ENCODE data around the gene OR1K1. TPM values are rescaled to one million over a fixed set of nuclear protein-coding genes. Genes with fewer than 3 reads are reported as not detected.

Gene OR1K1
- total RNA-seq, 1 donor from 2014 or later: not detected

GRCh38 chr9:122789256-122790046 lies 10.5 kb upstream of the OR1K1 start:
- TF ChIP-seq CTCF (IDR thresholded peaks at IDR 0.05; ENCODE audit: borderline replicate concordance): no peak
- intact Hi-C loops (cut with micrococcal nuclease): no loop called here
- Histone ChIP-seq H3K27me3 (ENCODE audit: low read depth) (no peaks in the 10 kb centered on the region), H3K4me3 (no peak overlapping the region), H3K4me1 (no peaks in the 10 kb centered on the region), H3K9me3 (replicated peaks) (no peaks in the 10 kb centered on the region), H3K36me3 (no peaks in the 10 kb centered on the region), H3K27ac (replicated peaks) (no peak overlapping the region)
- DNase-seq: no peak

DNA sequence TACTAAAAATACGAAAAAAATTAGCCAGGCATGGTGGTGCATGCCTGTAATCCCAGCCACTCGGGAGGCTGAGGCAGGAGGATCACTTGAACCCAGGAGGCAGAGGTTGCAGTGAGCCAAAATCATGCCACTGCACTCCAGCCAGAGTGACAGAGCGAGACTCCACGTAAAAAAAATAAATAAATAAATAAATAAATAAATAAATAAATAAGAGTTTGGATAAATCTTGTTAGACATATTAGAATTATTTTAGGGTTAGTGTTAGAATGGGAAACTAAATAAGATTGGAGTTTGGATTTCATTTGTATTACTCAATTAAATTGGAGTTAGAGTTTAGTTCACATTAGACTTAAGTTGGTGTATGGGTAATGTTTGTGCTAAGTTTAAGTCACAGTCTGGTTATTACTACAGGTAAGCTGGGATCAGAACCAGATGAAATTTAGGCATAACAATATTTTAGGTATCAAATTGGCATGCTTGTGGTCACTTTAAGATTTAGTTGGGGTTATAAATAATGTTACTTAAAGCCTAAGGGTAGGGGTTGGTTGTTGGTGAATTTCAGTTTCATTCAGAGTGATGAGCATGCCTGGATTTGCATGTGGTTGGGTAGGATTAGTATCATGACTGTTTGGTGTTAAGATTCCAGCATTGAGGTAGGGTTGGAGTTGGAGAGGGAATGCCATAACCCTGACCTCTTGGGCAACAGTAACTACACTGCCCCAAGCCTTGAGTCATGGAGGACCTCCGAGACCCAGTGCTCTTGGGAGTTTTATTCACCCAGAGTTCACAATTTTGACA lies 7.9 kb upstream of the OR1K1 start:
- TF ChIP-seq CTCF (IDR thresholded peaks at IDR 0.05; ENCODE audit: borderline replicate concordance): no peak
- no peak overlapping the region for H3K4me3 ChIP-seq
- no peaks in the 10 kb centered on the region for H3K4me1 ChIP-seq
- no peaks in the 10 kb centered on the region for H3K9me3 ChIP-seq (replicated peaks)
- no peaks in the 10 kb centered on the region for H3K27me3 ChIP-seq (ENCODE audit: low read depth)
- DNase-seq: no peak
- no peak overlapping the region for H3K27ac ChIP-seq (replicated peaks)
- intact Hi-C loops (cut with micrococcal nuclease): no loop called here
- no peaks in the 10 kb centered on the region for H3K36me3 ChIP-seq

DNA sequence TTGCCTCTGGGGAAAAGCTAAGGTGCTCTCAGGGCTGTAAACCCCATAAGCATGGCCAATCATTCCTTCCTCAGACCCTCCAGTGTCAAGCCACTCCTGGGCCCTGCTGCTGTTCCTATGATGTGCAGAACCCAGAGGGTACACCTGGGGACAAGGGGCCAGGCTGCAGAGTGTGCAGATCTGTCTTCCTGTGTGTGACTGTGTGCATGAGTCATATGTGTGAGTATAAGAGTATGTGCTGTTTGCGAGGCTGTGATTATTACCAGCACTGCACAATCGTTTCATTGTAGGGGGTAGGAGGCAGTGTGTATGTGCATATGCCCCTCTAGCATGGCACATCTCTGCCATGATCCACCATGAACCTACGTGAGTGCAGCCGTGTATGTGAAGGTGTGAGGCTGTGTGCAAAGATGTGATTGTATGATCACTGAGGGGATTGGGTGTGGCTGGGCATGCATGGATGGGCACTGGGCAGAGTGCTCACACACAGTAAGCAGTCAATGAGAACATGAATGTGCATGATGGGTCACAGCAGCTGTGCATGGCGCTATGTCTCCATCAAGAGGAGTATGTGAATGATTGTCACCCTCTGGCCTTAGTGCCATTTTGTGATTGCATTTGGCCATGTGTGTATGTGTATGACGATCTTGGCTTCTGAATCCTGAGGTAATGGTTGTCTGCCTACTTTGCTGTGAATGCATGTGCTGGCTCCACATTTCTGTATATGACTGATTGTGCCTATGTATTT lies 2.4 kb upstream of the OR1K1 start:
- intact Hi-C loops (cut with micrococcal nuclease): no loop called here
- Histone ChIP-seq H3K4me1 (no peaks in the 10 kb centered on the region), H3K9me3 (replicated peaks) (no peaks in the 10 kb centered on the region), H3K4me3 (no peak overlapping the region), H3K27ac (replicated peaks) (no peak overlapping the region), H3K27me3 (ENCODE audit: low read depth) (no peaks in the 10 kb centered on the region), H3K36me3 (no peaks in the 10 kb centered on the region)
- DNase-seq: no peak
- no peak for TF ChIP-seq CTCF (IDR thresholded peaks at IDR 0.05; ENCODE audit: borderline replicate concordance)

DNA sequence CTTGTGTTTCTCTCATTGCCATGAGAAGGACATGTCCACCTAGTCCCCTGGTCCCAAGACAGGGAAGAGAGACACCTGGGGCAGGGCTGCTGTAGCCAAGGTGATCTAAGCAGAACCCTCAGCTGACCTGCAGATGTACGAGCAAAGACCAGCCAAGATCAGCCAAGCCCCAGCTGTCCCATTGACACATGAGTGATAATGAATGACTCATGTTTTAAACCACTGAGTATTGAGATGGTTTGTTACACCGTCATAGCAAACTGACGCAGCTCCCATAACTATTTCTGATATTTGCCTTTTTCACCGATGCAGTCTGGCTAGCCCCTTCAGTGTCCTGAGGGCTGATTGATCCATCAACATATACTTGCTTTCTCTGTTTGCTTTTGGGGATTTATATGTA lies 6.7 kb downstream of the OR1K1 start:
- Histone ChIP-seq H3K4me3 (no peak overlapping the region), H3K9me3 (replicated peaks) (no peaks in the 10 kb centered on the region), H3K27me3 (ENCODE audit: low read depth) (no peaks in the 10 kb centered on the region), H3K27ac (replicated peaks) (no peak overlapping the region), H3K4me1 (no peaks in the 10 kb centered on the region), H3K36me3 (no peaks in the 10 kb centered on the region)
- intact Hi-C loops (cut with micrococcal nuclease): loop anchor here (10.0 kb wide), 1 partner anchor 702 kb away; no protein-coding TSS in a partner anchor
- no peak for TF ChIP-seq CTCF (IDR thresholded peaks at IDR 0.05; ENCODE audit: borderline replicate concordance)
- no peak for DNase-seq

DNA sequence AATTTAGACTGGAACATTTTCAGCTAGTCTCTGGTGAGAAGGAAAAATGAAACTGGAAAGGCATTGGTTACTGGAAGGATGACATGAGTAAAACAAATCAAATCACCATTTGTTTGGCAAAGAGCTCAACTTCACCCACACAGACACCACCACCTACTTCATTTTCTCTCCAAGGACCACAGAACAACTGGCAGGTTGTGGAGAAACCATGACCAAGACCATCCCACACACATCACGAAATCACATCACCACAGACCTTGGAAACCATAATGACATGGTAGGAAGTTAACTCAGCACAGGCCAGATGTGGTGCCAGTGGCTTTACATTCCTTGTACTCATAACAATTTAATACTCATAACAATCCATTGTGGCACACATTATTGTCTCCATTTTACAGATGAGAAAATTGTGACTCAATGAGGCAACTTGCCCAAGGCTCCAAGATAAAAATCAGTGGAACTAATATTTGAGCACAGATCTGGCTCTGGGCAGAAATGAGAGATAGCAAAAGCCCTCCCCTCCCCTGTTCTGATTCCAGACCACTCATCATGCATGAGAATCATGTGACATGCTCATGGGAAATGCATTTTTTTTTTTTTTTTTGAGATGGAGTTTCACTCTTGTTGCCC lies 7.5 kb downstream of the OR1K1 start:
- Histone ChIP-seq H3K4me3 (no peak overlapping the region), H3K27ac (replicated peaks) (no peak overlapping the region), H3K9me3 (replicated peaks) (no peaks in the 10 kb centered on the region), H3K36me3 (no peaks in the 10 kb centered on the region), H3K27me3 (ENCODE audit: low read depth) (no peaks in the 10 kb centered on the region), H3K4me1 (no peaks in the 10 kb centered on the region)
- no peak for DNase-seq
- TF ChIP-seq CTCF (IDR thresholded peaks at IDR 0.05; ENCODE audit: borderline replicate concordance): no peak
- intact Hi-C loops (cut with micrococcal nuclease): loop anchor here (10.0 kb wide), 1 partner anchor 703 kb away; no protein-coding TSS in a partner anchor
